GM18520 (cell line): ENCODE measurements around the gene ZC3H12C.

Source experiments
- ATAC-seq: cut with Tn5 transposase; IDR thresholded peaks from one replicate; pipeline ENCODE4 v1.9.1; 2021; ENCODE audit not compliant: unreplicated experiment

The ZC3H12C gene

DNA sequence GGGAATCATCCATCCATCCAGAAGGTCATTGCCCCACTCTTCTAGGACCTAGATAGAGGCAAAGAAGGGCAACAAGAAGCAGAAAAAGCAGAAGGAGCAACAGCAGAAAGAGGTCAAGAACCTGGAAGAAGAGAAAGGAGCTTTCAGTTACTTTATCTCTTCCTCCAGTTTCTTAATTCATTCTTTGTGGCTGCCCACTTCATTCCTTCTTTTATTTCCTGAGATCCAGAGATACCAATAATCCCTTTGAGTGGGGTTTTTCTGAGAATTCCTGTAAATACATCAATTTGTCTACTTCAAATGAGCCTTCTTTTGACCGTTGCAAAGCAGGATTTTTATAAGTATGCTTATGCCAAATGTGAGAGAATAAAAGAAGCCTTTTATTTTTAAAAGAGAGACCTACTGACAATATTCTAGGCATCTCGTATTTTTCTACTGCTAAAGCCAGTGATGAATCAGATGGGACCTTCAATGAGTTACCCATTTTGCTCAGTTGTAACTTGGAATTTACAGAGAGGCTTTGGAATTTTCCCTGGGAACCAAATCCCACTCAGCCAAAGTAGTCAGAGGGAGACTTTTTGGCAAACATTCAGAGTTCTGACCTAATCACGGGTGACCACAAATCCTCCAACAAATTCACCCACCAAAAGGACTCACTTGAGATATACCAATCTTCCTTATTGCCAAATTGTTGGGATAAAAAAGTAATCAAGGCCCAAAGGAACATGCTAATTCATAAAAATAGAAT lies 54.9 kb downstream of the ZC3H12C start:
- no peak for ATAC-seq

DNA sequence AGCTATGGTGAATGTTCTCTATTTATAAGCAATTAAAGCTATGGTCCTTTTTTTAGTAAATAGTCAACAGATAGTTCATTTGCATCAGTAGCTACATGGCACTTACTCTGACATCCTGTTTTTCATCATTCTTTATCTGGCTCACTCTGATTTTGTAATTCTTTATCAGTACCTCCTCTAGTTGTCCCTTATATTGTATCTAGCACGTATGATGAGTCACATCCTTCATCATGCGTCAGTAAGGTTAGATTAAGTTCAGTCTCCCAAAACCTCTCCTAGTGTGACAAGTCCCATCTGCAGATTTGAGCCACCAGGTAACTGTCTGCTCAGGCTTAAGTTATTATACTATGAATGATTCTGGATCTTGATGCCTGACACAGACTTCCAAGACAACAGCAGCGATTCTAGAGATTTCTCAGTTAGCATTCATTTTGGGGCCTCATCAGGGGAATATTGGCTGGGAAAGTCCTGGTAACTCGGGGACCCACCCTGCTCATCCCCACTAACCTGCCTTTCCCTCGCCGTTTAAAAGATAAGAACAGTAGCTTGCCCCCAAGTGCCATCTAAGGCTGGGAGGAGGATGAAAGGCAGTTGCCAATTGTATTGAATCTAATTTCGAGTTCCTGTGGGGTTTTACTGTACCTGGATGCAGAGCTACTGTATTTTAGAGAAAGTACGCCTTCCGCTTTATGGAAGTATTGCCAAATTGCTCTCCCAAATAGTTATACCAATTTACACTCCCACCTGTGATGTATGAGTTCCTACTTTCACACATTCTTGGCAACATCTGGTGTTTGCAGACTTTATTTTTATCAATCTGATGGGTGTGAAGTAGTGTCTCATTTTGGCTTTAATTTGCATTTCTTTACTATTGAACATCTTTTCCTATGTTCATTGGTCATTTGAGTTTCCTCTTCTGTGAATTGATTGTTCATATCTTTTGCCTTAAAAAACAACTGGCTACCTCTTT lies 55.9 kb downstream of the ZC3H12C start:
- no peak for ATAC-seq

DNA sequence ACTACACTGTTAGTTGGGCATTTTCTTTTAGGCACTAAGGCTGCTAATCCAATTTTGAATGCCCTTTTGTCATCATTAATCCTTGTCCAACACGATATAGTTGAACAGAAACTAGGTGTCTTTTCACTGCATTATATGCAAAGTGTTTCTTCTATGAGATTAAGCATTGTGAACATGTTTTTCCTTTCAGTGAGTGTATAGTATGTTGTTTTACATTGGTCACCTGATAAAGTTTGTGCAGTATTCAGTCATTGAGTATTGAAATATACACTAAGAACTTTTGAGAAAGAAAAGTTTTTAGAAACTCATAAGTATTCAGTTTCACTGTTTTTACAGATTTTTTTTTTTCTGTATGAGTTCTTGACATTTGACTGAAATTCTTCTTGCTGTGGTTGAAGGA lies 59.0 kb downstream of the ZC3H12C start:
- no peak for ATAC-seq

DNA sequence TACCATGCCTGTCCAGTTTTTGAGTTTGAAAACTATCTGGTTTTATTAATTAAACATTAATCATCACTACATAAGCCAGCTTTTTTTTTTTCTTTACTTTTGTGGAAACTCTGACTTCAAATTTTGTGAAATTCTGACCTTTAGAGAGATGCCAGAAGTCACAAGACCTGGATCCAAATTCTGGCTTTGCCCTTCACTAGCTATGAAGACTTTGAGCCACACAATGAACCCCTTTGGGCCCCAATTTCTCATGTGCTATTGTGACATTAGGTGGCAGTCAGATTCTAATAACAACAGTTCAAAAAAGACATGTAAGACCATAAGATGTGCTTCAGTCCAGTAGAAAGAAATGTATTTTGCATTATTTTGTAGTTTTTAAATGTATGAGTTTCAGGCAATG lies 60.3 kb downstream of the ZC3H12C start:
- ATAC-seq, result no peak

DNA sequence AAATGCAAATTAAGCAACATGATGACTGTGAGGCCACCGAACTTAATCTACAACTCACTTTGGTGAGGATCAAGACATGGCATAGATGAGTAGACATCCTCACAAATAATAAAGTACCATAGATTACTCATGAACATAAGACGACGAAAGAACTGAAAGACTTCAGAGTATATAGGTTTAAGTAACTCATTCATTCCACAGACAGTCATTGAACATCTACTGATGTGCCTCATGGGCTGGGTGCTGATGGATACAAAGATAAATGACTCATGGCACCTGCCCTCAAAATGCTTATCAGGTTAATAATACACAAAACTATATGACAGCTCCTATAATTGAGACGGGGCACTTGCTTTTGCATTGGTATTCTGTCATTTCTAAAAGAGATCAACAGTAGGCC lies 63.3 kb downstream of the ZC3H12C start:
- ATAC-seq, result no peak

DNA sequence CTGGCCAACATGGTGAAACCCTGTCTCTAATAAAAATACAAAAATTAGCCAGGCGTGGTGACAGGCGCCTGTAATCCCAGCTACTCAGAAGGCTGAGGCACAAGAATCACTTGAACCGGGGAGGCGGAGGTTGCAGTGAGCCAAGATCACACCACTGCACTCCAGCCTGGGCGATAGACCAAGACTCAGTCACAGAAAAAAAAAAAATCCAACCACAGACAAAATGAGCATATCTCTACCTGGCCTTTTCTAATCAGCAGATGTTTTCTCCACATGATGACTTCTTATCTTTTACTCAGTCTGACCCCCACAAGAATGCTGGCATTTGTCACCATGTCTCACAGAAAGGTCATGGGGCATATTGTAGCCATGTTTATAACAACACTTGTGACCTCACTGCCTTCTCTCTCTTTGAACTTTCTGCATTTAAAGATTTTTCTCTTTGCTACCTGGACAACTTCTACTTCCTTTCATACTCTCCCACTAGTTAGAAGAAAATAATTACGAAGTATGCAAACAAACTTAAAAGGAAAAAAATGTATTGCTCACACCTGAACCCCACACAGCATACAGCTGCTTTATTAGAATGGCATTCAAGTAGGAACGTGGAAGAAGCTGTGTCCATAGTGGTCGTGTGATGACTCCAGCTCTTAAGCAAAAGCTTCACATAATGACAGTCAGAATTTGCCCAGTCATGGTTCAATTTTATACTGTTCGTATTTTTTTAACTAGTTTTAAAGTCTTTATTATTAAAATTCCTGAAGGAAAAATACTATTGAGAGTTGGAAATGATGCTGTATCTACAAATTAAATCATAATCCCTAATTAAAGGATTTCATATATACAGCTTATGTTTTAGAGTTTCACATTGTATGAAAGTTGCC lies 65.4 kb downstream of the ZC3H12C start:
- no peak for ATAC-seq

DNA sequence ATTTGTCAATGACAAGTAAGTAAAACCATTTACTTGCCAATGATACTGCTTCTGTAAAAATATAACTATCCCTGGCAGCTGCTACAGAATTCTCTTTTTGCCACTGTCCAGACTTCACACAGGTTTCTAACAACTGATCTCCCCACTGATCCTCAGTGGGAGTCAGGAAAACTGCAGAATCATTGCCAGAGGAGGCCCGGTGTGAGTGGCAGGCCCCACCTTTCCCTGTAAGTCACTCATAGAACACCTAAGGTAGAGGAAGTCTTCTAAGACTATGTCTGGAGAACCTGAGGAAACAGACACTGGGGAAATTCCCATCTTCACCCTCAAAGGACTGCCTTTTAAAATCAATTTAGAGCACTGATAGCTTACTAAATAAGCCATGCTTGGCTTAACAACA lies 66.3 kb downstream of the ZC3H12C start:
- no peak for ATAC-seq

DNA sequence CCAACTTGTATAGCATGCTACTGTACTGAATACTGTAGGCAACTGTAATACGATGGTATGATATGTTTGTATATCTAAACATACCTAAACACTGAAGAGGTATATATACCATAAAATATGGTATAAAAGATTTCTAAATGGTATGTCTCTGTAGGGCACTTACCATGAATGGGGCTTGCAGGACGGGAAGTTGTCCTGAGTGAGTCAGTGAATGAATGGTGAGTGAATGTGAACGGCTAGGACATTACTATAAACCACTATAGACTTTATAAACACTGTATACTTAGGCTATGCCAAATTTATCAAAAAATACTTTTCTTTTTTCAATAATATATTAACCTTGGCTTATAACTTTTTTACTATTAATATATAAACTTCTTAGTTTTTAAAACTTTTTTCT lies 66.8 kb downstream of the ZC3H12C start:
- no peak for ATAC-seq

DNA sequence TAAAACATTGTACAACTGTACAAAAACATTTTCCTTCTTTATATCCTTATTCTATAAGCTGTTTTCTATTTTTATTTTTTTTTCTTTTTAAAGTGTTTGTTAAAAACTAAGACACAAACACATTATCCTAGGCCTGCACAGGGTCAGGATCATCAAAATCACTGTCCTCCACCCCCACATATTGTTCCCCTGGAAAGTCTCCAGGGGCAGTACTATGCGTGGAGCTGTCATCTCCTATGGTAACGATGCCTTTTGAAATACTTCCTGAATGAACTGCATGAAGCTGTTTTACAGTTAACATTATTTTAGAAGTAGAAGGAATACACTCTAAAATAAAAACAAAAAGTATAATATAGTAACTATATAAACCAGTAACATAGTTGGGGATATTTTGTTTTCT lies 67.2 kb downstream of the ZC3H12C start:
- no peak for ATAC-seq

DNA sequence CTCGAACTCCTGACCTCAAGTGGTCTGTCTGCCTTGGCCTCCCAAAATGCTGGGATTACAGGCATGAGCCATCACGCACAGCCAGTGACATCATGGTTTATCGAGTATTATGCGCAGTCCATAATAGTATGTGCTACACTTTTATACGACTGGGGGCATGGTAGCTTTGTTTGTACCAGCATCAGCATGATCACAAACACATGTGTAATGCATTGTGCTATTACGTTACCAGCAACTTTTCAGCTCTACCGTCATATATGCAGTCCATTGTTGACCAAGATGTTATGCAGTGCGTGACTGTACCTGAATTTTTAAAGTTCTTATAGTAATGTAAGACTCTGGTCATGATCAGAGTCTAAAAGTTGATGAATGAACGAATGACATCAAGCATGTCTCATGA lies 67.9 kb downstream of the ZC3H12C start:
- no peak for ATAC-seq

DNA sequence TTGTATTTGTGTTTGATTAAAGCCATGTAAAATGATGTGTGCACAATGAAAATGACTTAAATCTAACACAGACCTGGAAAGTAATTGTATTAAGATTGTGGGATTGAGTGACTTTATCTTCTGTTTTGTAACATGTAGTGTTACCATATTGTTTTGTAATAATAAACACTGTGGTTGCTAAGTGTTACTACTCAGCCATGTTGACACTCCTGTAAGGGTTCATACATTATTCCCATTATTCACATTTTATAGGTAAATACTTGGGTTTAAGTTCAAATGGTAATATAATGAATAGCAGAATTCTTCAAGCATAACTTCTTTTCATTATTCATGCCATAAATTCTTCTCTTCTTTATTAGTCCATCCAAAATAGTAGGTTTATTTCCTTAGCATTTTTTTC lies 69.0 kb downstream of the ZC3H12C start:
- ATAC-seq, result no peak

DNA sequence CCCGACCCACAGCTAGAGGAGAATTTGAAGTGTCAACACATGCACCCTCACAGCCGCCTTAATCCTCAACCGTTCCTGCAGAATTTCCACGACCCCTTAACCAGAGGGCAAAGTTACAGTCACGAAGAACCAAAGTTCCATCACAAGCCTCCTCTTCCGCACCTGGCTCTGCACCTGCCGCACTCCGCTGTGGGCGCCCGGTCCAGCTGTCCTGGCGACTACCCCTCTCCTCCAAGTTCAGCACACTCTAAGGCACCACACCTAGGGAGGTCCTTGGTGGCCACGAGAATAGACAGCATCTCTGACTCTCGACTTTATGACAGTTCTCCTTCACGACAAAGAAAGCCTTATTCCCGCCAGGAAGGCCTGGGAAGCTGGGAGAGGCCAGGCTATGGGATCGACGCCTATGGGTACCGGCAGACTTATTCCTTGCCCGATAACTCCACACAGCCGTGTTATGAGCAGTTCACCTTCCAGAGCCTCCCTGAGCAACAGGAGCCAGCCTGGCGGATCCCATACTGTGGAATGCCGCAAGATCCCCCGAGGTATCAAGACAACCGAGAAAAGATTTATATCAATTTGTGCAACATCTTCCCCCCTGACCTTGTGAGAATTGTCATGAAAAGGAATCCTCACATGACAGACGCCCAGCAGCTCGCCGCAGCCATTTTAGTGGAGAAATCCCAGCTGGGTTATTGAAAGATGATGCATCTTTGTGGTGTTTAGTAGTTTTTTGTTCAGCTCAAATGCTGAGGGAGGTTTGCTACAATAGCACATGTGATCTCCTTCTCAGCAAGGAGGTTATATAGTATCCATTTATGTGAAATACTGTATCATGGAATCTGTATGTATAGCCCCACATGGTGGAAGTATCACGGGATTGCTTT lies 72.1 kb downstream of the ZC3H12C start:
- no peak for ATAC-seq

DNA sequence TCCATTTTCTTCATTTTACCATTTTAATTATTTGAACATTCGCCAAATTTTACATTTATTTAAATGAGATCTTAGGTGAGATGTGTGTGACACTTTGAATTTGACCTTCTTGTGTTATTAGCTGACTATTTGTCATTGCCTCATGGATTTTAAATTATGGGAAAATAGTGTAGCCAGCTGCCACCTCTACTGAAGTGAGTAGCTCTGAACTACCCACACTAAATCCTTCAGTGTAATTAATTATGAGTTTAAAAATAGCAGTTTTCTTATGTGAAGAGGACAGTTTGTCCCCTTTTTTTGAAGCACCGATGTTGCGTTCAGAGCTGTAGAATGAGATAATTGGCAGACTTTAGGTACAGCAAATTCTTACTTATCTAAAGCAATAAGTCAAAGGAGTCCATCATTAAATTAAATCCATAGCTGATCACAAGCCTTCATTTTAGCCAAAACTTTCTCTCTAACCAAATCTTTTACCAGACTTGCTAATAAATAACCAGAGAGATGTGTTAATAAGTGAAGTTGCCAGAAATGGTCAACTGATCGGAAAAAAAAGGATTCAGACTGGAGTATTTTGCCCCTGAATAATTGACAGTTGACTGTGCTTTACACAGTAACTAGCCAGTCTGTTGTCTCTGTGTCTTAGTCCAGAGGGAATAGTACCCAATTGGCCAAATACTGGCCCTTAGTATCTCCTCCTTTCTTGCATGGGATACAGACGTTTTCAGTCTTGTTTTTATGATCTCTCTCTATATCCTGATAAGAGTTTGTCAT lies 75.0 kb downstream of the ZC3H12C start:
- ATAC-seq, result no peak

DNA sequence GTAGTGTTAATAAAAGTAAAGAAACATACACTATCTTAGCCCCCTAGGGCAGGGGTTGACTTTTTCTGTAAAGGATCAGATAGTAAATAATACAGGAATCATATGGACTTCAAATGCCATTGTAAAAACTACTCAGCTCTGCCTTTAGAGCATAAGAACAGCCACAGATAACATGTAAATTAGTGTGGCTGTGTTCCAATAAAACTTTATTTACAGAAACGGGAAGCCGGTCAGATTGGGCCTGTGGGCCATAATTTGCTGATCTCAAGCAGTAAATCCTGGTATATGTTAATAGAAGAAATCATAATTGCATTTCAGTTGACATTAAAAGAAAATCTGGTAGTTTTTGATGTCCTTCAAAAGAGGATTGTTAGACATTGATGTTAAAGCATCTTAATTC lies 76.5 kb downstream of the ZC3H12C start:
- no peak for ATAC-seq

DNA sequence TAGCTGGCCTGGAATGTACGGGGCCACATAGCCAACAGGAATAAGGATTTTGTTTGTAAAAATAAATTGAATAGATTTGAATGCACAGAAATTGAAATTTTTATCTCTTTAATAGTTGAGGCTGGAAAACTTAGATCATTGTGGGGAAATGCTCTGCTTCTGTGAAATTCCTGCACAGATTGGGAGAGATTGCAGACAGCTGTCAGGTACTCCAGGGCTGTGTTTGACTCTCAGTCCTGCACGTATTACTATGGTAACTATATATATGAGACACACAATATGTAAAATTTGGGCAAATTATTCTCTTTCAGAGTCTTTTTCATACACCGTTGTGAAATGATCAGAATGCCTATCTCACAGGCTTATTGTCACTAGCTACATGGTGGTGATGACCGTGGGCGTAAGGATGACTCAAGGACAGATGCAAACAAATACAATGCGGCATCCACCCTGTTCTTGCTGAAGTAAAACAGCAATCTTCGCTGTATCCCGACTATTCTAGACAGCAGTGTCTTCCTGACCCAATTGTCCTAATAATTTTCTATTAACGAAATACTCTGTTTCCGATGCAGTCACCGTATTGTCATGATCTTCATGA lies 79.4 kb downstream of the ZC3H12C start:
- ATAC-seq, result no peak

DNA sequence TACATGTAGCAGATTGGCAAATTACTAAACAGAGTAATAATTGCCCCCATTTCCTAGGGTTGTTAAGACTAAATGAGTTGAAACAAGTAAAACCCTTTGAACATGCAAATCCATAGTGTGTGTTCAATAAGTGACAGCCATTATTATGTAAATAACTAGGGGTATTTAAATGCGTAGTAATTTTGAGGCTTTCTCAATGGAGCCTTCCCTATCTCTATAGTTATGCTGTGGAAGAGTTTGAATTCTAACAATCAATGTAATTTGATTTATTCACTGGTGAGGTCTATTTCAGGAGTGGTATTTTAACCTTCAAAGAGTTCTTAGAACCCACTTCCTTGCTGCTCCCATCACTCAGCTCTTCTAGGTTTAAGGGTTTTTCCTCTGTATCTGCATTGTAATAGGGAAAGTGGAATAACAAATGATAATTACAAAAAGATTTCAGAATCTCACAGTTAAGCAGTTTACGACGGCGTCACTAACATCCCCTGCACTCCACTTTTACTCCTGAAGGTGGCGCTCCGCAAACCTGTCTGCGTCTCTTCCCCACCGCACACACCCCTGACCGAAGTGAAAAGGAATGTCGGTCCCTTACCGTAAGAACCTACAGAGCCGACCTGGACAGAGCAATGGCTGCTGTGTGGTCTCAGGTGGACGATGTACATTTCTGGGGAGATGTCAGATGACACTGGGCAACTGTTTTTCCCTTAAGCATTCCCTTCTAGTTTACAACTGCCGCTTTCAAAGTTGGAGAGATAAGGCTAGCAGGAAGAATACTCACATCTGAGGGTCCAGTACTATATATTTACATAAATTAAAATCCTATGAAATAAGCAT lies 80.8 kb downstream of the ZC3H12C start:
- no peak for ATAC-seq

DNA sequence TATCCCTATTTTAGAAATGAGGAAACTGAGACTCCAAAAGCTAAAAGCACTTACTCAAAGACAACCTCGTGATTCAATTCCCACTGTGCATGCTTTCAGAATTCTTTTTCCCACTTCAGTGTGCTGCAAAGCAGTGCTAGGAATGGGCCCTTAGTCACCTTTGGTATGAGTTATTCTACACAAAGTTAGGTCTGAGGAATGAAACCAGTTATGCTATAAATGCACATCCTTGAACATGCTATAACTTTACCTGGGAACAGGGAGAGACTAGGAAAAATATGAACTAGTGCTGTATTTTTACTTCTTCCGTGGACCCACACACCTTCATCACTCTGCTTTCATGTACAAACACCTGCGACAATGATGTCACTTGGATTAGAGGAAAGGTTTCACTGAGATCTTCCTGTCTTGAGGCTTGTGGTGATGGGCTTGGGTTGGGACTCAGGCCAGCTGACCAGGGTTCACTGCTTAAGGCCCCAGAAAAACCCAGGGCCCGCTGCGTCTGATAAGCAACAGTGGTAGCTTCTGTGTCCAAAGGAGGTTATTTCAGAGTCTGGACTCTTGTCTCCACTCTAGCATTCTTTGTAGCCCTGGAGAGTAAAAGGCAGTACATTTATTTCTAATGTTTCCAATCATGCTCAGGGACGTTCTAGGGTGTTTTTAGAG lies 81.6 kb downstream of the ZC3H12C start:
- ATAC-seq, result no peak
